SU-DHL-6 (cell line): ENCODE results near the gene PC.
"Not testable (repeated sequence)": the region's sequence is repeated elsewhere in the genome, so short reads cannot be mapped to it uniquely, and the experiment has no call there.

ENCODE experiments used
- H2AFZ ChIP-seq: fragments of 200-600 bp; sonication (generic); 2 replicates; pipeline ENCODE4 v1.6.1; 2014; ENCODE audit warnings: low read depth, mild to moderate bottlenecking, moderate library complexity, mixed read lengths, antibody characterized with exemption, low read length; ENCODE audit not compliant: severe bottlenecking
- H3F3A ChIP-seq: fragments of 200-600 bp; shearing (Covaris generic); 2 replicates; pipeline ENCODE4 v1.6.0; 2016; ENCODE audit warnings: antibody characterized with exemption, mild to moderate bottlenecking; ENCODE audit not compliant: insufficient read depth
- H3K27ac ChIP-seq: fragments of 200-600 bp; sonication (generic); 2 replicates; pipeline ENCODE4 v1.5.1; 2016; ENCODE audit warnings: low read depth, mild to moderate bottlenecking, low read length, moderate library complexity, mixed read lengths
- H3K27me3 ChIP-seq: fragments of 200-600 bp; sonication (generic), shearing (Covaris generic); 2 replicates; pipeline ENCODE4 v1.6.0; 2014; ENCODE audit warnings: mild to moderate bottlenecking, low read length
- H3K36me3 ChIP-seq: fragments of 200-600 bp; sonication (generic); 2 replicates; pipeline ENCODE4 v1.6.1; 2014; ENCODE audit warnings: mild to moderate bottlenecking, low read length, mixed read lengths
- H3K4me2 ChIP-seq: fragments of 300-600, 200-600 bp; shearing (Covaris generic), sonication (generic); 2 replicates; pipeline ENCODE4 v1.6.0; 2014; ENCODE audit warnings: low read length, low read depth, mild to moderate bottlenecking; ENCODE audit not compliant: poor library complexity, severe bottlenecking
- H3K4me3 ChIP-seq: fragments of 200-600 bp; sonication (generic); 2 replicates; pipeline ENCODE4 v1.5.1; 2014; ENCODE audit warnings: antibody characterized with exemption, low read length, mild to moderate bottlenecking, mixed read lengths; ENCODE audit not compliant: insufficient read depth, poor library complexity, severe bottlenecking
- H3K79me2 ChIP-seq: fragments of 200-600 bp; sonication (generic); 2 replicates; pipeline ENCODE4 v1.6.1; 2014; ENCODE audit warnings: mild to moderate bottlenecking, low read length, moderate library complexity; ENCODE audit not compliant: insufficient read depth
- H3K9ac ChIP-seq: fragments of 200-600 bp; sonication (generic); 2 replicates; pipeline ENCODE4 v1.7.0; 2014; ENCODE audit warnings: mild to moderate bottlenecking, low read length
- H3K9me2 ChIP-seq: fragments of 200-600 bp; sonication (generic); replicated peaks from 2 replicates; pipeline ENCODE4 v1.6.1; 2014; ENCODE audit warnings: low read length; ENCODE audit not compliant: insufficient read depth
- H3K9me3 ChIP-seq: fragments of 200-600 bp; sonication (generic); 2 replicates; pipeline ENCODE4 v1.6.1; 2014; ENCODE audit warnings: low read length, mixed read lengths; ENCODE audit not compliant: insufficient read depth
- H4K20me1 ChIP-seq: fragments of 200-600 bp; sonication (generic); 2 replicates; pipeline ENCODE4 v1.6.1; 2014; ENCODE audit warnings: low read depth, mild to moderate bottlenecking, antibody characterized with exemption, low read length, moderate library complexity, mixed read lengths
- CTCF ChIP-seq: fragments of 200-600 bp; sonication (generic); IDR thresholded peaks from one replicate; pipeline ENCODE4 v1.5.1; 2017; ENCODE audit warnings: antibody characterized with exemption, mild to moderate bottlenecking, low read length, moderate library complexity; ENCODE audit not compliant: insufficient read depth, poor library complexity, severe bottlenecking
- EZH2phosphoT487 ChIP-seq: fragments of 200-600 bp; sonication (generic), shearing (Covaris generic); conservative IDR thresholded peaks from 2 replicates; pipeline ENCODE4 v1.6.1; 2018; ENCODE audit warnings: mild to moderate bottlenecking, antibody characterized with exemption, low read length, moderate library complexity, mixed read lengths

Gene PC

GRCh38 chr11:66809592-66809991 is 148.6 kb downstream of the PC start:
- Histone ChIP-seq H4K20me1 (no peaks in the 10 kb centered on the region), H3K4me2 (no peak overlapping the region), H3K9me3 (no peaks in the 10 kb centered on the region), H3K27ac (no peak overlapping the region), H3K9me2 (no peaks in the 10 kb centered on the region), H3F3A (peaks cover 5% of the 10 kb centered on the region; the same call in 1 of the 2 replicates), H2AFZ (no peak overlapping the region), H3K27me3 (no peaks in the 10 kb centered on the region), H3K4me3 (no peak overlapping the region), H3K36me3 (peaks cover 3% of the 10 kb centered on the region; the same call in 1 of the 2 replicates), H3K9ac (no peak overlapping the region), H3K79me2 (no peaks in the 10 kb centered on the region)
- TF ChIP-seq EZH2phosphoT487 (no peak), CTCF (no peak)

DNA sequence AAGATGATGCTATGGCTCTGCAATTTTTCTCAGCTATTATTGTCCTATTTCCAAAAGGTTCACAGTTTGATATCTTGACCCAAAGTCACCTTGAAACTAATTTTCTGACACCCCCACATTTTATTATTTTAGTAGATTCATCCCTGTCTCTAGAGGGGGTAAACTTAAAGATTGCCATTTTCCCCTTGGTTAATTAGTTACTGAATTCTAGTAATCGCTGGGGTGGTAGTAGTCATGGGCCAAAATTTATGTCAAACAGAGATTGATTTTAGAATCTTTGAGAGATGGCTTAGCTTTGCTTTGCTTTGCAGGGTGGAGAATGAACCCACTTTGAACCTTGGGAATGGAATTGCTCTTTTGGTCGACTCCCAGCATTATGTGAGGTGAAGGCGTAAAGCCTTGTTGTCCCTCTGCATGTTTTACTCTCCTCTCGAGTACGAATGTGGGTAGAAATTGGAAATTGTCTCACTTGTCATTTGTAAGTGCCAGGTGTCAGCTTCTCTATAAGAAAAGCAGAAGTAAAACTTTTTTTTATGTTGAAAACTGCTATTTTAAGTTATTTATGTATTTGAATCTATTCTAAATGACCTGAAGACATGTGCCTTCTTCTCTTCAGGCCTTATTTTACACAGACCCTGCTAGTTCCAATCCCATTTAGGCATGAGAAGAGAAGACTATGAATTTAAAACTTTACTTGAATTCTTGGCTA is 157.3 kb downstream of the PC start:
- H3K36me3 ChIP-seq = peaks cover 16% of the 10 kb centered on the region; the same call in 1 of the 2 replicates
- H3K27me3 ChIP-seq = no peaks in the 10 kb centered on the region
- H3K27ac ChIP-seq = peak overlapping the region; percentile 94
- H3K9ac ChIP-seq = peak overlapping the region; percentile 47
- H3K4me2 ChIP-seq = peak overlapping the region; percentile 65
- H2AFZ ChIP-seq = no peak overlapping the region
- H4K20me1 ChIP-seq = no peaks in the 10 kb centered on the region
- H3F3A ChIP-seq = peaks cover 29% of the 10 kb centered on the region
- no peak for TF ChIP-seq CTCF
- TF ChIP-seq EZH2phosphoT487 = no peak
- H3K4me3 ChIP-seq = peak overlapping the region; percentile 21
- H3K9me2 ChIP-seq = no peaks in the 10 kb centered on the region
- H3K79me2 ChIP-seq = no peaks in the 10 kb centered on the region
- no peaks in the 10 kb centered on the region for H3K9me3 ChIP-seq

DNA sequence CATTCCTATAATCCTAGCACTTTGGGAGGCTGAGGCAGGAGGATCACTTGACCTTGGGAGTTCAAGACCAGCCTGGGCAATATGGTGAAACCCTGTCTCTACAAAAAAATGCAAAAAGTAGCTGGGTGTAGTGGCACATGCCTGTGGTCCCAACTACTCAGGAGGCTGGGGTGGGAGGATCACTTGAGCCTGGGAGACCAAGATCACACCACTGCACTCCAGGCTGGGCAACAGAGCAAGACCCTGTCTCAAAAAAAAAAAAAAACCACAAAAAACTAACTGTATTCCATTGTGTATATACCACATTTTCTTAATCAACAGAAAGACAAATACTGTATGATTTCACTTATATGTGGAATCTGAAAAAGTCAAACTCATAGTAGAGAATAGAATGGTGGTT is 158.4 kb downstream of the PC start:
- not testable (repeated sequence) for H3K27me3 ChIP-seq, H3K4me3 ChIP-seq, H2AFZ ChIP-seq, H3K79me2 ChIP-seq, H3K9me2 ChIP-seq, H4K20me1 ChIP-seq, H3K9me3 ChIP-seq
- Histone ChIP-seq H3K36me3 (peaks cover 13% of the 10 kb centered on the region; the same call in 1 of the 2 replicates), H3K27ac (peak overlapping the region; percentile 94), H3K9ac (peak overlapping the region; percentile 42), H3K4me2 (peak overlapping the region; percentile 65), H3F3A (peaks cover 33% of the 10 kb centered on the region)
